Activated CD4-positive, CD25-positive, alpha-beta regulatory T cell treated with anti-CD3 and anti-CD28 coated beads, Interleukin-2, amount 50 U/mL, for 24 hours (primary cell): Measurements from ENCODE around the gene SF3B3.
A peak's percentile ranks its signal among the peaks of the same experiment; 100 is the strongest.

ENCODE experiments used
- ATAC-seq, 2 donors: fragments of 150-1000 bp; cut with Tn5 transposase; one replicate each; pipeline ENCODE4 v1.10.0; 2021; ENCODE audit warnings: mild to moderate bottlenecking in 1 of 2, moderate library complexity in 1 of 2

The SF3B3 gene

DNA sequence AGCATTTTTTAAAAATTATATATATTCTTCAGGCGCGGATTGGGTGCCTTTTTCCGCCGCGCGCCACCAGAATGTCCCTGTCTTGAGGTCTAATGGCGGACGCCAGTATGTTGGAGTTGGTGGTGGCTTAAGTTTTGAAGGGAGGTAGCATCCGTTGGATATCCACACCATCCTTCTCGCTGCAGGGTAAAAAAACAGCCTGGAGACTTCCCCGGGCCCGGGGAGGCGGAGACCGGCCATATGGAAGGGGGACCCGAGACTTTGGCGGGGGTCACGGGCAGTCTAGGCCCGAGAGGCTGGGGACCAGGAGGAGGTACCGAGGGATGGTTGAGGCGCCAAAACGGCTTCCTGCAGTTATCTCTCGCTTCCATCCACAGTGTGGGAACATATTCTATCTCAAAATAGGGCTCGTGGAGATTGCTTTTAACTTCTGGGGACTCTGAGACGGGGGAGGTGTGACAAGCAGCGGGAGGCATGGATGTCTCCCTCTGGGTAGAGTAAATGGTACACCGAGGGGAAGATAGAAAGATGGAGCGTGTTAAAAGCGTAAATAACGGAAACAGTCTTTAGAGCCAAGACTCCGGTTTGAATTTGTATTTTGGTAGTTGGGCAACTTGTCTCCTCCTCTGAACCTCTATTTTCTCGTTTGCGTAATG lies at the start of gene SF3B3:
Gene SF3B3, plus strand, starts transcription at position 74 of the 656 bp plus-strand sequence. CDS start 2,841 bp downstream, outside the sequence.
- ATAC-seq, result peak; percentile 55 to 61

DNA sequence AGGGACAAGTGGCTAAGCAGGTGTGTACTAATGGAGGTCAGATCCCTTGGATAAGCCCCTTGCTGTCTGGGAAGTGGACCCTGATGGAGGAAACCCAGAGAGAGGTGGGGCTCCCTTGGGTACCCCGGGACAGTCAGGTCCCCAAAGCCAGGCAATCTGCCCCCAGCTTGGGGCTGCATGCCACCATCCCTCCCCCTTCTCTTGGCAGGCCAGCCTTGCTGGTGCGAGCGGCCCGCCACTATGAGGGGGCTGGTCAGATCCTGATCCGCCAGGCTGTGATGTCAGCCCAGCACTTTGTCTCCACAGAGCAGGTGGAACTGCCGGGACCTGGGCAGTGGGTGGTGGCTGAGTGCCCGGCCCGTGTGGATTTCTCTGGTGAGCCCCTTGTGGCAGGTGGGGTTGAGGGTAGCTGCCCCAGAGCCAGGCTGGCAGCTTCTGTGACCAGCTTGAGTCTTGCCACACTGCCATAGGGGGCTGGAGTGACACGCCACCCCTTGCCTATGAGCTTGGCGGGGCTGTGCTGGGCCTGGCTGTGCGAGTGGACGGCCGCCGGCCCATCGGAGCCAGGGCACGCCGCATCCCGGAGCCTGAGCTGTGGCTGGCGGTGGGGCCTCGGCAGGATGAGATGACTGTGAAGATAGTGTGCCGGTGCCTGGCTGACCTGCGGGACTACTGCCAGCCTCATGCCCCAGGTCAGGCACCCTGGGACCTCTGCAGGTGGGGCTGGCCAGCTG lies 49.1 kb upstream of the SF3B3 start:
- ATAC-seq, result no peak

GRCh38 chr16:70475054-70475871 lies 48.4 kb upstream of the SF3B3 start:
- ATAC-seq, result no peak

GRCh38 chr16:70476272-70477020 lies 47.2 kb upstream of the SF3B3 start:
- peak; percentile 94 for ATAC-seq

DNA sequence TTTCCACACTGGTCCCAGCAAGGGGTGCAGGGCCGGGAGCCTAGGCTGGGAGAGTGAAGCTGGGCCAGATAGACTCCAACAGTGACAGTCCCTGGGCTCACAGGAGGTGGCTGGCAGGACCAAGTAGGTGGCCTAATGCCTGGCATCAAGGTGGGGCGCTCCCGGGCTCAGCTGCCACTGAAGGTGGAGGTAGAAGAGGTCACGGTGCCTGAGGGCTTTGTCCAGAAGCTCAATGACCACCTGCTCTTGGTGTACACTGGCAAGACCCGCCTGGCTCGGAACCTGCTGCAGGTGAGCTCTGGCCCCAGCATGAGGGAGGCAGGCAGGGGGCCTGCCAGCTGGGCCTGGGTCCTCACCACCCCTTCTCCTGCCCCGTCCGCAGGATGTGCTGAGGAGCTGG lies 45.4 kb upstream of the SF3B3 start:
- ATAC-seq, result no peak

- ATAC-seq, result no peak
Observed at GRCh38 chr16:70478912-70479341, 44.7 kb upstream of the SF3B3 start.

DNA sequence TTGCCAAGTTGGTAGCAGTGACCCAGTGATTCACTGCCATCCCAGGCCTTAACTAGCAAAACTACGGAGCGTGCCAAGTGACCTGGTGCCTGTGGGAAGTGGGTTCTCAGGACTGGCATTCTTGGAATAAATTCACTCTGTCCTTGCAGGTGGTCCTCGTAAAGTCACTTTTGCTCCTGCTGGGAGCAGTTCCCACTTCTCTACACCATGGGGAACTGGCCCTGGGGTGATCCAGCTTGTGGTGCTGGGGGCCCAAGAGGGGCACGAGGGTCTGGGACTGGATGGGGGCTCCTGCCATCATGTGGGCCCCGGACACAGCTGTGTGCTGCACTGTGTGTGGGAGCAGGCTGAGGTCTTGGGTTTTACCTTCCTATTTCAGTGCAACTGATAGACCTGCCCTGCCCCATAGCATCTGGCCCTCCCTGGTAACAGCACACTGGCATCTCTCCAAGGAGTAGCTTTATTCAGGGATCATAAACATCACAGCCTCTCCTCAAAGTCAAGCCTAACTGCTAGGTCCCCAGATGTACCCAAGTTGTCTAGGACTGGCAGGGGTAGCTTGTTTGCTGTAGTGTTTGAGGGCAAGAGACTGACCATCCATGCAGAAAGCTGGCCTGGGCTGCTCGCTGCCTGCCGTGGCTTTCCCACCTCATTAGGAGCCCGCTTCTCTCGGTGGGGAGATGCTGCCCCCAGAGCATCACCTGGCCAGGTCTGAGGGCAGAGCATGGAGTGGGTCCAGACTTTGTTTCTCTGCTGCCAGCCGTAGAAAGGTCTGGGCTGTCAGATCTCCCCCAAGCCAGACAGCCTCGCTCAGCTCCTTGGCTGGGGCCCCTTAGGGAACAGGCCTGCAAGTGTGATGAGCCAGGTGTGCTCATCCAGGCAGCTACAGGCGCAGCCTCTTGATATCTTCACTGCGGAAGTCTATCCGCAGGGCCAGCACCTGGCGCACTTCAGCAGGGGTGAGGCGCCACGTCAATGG lies 43.2 kb upstream of the SF3B3 start:
- no peak for ATAC-seq

- ATAC-seq, result no peak
Observed at GRCh38 chr16:70481929-70482536, 41.6 kb upstream of the SF3B3 start.

DNA sequence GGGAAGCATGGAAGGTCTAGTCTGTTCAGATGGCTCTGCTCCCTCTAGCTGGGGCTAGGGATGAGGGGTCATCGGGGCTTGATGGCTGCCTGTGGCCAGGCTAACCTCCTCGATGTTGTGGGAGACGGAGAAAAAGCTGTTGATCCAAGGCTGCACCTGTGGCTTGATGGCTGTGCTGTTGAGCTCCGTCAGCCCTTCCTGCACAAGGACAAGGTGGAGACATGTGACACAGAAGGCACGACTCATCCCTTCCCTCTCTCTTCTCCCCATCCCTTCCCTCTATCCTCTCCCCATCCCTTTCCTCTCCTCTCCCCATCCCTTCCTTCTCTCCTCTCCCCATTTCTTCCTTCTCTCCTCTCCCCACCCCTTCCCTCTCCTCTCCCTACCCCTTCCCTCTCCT lies 41.0 kb upstream of the SF3B3 start:
- ATAC-seq, result no peak

GRCh38 chr16:70483426-70483825 lies 40.2 kb upstream of the SF3B3 start:
- no peak for ATAC-seq

GRCh38 chr16:70484867-70485266 lies 38.7 kb upstream of the SF3B3 start:
- no peak for ATAC-seq

DNA sequence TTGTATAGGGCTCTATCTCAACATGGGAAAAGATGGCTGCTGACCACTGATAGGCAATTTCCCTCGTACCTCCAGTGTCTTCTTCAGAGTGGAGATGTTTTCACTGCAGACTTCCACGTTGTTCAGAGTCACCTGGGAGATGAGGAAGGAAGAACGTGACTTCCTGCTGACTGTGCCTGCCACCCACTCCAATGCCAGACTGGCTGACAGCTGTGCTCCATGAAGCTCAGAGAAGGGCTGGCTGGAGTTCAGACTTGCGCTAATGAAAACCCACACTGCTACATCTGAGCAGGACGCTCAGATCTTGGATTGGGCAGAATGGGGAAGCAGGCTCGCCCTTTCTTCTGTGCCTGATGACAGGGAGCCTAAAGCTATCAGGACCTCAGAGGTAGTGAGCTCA lies 33.4 kb upstream of the SF3B3 start:
- ATAC-seq, result no peak

- no peak for ATAC-seq
Observed at GRCh38 chr16:70493802-70494201, 29.8 kb upstream of the SF3B3 start.

DNA sequence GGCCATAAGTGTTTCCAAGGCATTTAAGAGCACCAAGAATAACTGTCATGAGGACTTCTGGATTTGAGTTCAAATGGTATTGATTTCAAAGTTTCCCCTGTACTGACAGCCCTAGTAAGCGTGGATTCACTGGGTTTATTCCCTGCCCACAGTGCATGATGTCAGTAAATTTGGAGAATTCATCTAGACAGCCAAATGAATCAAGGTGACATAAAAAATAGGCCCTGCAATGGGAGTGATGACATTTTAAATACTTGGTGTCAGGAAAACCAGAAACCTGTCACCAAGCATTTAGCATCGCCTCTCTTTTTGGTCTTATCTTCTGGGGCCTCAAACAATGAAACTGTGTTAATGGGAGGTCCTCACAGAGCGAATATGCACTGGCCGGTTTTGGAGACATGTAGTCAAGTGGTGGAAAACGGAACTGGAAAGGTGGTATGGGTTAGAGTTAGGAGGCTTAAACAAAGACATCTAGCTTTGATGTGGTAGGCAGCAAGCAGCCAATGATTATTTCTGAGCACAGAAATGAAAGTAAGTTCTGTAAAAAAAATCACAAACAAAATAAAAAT lies 29.3 kb upstream of the SF3B3 start:
- ATAC-seq, result no peak

GRCh38 chr16:70494777-70495176 lies 28.8 kb upstream of the SF3B3 start:
- no peak for ATAC-seq

DNA sequence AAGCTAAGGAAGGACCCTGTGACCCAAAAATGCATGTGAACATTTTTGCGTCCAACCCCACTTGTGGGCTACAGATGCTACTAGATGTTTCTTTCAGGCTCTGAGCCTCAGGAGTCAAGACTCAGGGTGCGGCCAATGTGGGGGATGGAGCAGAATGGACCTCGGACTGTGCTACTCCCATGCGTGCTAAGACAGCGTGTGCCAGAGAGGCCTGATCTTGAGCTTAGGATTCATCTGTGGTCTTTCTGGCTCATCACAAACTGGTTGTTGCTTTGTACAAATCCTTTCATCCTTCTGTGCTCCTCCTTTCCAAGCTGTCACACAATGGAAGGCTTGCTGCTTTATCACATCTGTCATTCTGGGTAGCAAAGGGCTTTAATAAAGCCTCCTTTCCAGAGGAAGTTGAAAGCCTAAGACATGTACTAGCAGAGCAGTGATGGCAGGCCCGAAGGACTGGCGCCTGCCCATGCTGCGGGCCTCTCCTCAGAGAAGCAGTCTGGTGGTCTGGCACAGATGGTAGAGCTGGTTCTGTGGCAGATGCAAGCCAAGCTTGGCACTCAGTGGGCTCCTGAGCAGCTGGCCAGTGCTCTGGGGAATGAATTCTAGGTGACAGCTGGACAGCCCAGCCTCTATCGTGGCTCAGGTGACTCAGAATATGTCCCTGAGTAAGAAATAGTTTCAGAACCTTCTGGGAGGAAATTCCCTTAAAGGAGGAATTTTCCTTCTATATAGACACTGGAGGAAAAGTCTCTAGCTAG lies 28.0 kb upstream of the SF3B3 start:
- no peak for ATAC-seq

GRCh38 chr16:70496513-70496912 lies 27.1 kb upstream of the SF3B3 start:
- peak in 1 of 2 donors; percentile 65 for ATAC-seq

GRCh38 chr16:70508752-70509151 lies 14.9 kb upstream of the SF3B3 start:
- ATAC-seq, result no peak

GRCh38 chr16:70510216-70510615 lies 13.4 kb upstream of the SF3B3 start:
- ATAC-seq, result no peak

DNA sequence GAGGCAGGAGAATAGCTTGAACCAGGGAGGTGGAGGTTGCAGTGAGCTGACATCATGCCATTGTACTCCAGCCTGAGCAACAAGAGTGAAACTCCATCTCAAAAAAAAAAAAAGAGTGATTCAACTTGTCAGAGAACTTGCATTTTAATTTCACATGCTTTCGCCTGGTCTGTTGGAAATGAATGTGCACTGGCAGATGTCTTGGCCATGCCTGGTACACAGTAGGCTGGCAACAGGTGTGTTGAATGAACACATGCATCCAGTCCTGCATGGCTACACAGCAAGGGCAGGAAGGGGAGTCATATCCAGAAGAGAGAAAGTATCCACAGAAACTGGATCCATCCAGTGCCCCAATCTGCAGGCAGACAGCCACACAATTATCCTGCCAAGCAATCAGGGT lies 11.8 kb upstream of the SF3B3 start:
- ATAC-seq, result no peak
